AG09309 (cell line): ENCODE data around the gene SLC16A2.

ENCODE experiments used
- DNase-seq: peaks from one replicate; pipeline ENCODE4 v3.0.0-alpha.2; 2010; ENCODE audit warnings: low read depth
- H3K4me3 ChIP-seq: 2 replicates; pipeline ENCODE4 v1.5.1; 2011; ENCODE audit warnings: mild to moderate bottlenecking, low read depth, low read length, moderate library complexity; ENCODE audit not compliant: control insufficient read depth
- TF ChIP-seq, protein P1 (sequence below): IDR thresholded peaks from 2 replicates; pipeline ENCODE4 v1.5.1; 2011; ENCODE audit warnings: mild to moderate bottlenecking, low read depth, low read length, inconsistent platforms; ENCODE audit not compliant: insufficient read depth, control insufficient read depth; ENCODE audit errors: missing control alignments

SLC16A2 gene

DNA sequence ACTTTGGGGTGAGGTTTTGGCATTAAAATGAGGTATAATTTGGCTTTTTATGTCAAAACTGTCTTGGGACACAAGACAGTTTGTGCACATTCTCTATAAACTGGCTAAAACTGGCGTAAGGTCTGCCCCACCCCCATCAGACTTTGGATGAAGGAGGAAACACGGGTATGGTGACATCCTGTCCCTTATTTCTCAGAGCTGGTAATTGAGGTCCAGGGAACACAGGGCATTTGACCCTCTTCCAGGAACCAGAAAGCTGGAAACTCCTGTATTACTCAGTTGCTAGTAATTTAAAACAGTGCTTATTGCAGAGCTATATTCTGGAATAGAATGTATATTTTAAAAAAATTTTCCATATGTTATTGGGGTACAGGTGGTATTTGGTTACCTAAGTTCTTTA is 78.8 kb downstream of the SLC16A2 start:
- TF ChIP-seq, protein P1, sequence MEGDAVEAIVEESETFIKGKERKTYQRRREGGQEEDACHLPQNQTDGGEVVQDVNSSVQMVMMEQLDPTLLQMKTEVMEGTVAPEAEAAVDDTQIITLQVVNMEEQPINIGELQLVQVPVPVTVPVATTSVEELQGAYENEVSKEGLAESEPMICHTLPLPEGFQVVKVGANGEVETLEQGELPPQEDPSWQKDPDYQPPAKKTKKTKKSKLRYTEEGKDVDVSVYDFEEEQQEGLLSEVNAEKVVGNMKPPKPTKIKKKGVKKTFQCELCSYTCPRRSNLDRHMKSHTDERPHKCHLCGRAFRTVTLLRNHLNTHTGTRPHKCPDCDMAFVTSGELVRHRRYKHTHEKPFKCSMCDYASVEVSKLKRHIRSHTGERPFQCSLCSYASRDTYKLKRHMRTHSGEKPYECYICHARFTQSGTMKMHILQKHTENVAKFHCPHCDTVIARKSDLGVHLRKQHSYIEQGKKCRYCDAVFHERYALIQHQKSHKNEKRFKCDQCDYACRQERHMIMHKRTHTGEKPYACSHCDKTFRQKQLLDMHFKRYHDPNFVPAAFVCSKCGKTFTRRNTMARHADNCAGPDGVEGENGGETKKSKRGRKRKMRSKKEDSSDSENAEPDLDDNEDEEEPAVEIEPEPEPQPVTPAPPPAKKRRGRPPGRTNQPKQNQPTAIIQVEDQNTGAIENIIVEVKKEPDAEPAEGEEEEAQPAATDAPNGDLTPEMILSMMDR, result no peak
- H3K4me3 ChIP-seq, result no peak overlapping the region
- DNase-seq, result no peak

DNA sequence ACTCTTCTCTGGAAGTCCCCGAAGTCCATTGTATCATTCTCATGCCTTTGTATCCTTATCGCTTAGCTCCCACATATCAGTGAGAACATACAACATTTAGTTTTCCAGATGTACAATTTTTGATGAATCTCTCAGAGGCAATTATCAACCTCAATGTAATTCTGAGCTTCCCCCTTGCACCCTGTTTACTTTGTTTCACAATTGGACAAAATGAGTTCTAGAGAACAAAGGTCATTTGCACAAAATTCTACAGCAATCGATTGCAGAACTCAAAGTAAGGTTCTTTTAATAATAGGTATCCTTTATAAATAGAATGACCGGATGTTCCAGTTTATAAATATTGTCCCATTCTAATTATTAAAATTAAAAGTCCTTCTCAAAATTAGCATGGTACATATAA is 79.3 kb downstream of the SLC16A2 start:
- no peak for DNase-seq

DNA sequence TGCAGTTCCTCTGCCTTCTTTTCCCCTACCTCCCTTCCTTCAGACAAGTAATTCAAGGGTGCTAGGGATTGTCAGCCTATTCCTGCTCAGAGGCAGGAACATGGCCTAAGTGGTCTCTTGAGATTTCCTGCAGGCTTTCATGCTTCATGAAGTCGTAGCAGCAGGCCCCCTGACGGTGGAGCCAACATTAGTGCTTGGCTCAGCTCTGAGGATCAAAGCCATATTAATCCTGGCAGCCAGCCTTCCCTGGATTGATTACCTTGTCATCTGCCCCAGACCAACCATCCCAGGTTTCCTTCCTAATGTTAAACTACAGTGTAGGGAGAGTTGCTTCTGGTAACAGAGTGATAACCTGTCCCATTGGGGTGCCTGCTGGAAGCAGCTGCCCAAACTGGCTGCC is 84.1 kb downstream of the SLC16A2 start:
- TF ChIP-seq, protein P1, result no peak
- no peak overlapping the region for H3K4me3 ChIP-seq
- no peak for DNase-seq

More for the DNA sequence above, 79.3 kb downstream of the SLC16A2 start:
- H3K4me3 ChIP-seq, result no peak overlapping the region
- TF ChIP-seq, protein P1, result no peak

DNA sequence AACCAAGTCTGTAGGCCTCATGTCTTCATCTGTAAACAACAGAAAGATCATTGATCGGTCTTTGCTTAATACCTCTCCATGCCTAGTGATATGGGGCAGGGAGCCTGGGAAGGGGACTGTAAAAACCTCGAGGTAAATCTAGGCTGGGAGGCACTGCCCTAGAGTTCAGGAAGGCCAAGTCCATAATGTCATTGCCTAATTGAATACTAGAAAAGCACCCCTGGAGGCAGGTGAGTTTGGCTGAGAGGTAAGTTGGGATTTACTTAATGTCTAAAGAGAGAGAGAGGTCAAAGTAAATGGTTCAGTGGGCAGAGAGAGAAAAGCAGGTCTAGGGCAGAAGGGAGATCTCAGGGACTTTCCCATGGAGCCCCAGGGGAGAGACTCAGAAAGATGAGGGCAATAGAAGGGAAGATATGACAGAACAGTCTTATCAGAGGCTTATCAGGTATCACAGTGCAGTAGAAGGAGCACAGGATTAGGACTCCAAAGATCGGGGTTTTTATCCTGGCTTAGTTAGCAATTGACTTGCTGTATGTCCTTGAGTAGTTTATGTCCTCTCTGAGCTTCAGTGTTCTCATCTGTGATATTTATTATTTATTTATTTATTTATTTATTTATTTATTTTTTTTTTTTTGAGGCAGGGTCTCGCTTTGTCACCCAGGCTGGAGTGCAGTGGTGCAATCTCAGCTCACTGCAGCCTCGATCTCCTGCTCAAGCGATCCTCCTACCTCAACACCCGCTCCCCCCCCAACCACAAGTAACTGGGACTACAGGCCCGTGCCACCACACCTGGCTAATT is 85.2 kb downstream of the SLC16A2 start:
- DNase-seq, result no peak
- TF ChIP-seq, protein P1, result no peak
- no peak overlapping the region for H3K4me3 ChIP-seq

DNA sequence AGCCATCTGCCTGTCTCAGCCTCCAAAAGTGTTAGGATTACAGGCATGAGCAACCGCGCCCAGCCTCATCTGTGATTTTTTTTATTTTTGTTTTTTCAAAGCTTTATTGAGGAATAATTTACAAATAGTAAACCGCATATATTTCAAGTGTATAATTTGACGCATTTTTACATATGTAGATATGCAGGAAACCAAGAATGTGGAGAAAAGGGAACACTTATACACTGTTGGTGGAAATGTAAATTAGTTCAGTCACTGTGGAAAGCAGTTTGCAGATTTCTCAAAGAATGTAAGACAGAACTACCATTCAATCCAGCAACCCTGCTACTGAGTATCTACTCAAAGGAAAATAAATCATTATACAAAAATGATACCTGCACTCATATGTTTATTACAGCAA is 85.9 kb downstream of the SLC16A2 start:
- no peak for DNase-seq

DNA sequence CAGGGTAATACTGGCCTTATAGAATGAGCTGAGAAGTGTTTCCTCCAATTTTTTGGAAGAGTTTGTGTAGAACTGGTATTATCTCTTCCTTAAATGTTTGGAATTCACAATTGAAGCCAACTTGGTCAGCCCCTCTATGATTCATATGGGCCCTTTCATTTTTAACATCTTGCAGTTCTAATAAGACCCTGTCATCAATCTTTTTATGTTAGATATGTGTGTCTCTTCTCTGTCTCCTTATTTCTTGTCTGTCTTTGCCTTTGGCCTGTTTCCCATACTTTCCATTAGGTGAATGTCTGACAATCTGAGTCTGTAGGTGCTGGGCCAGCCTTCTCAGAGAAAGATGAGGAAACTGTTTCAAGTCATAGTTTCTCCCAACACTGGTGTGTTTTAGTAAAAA is 88.7 kb downstream of the SLC16A2 start:
- no peak overlapping the region for H3K4me3 ChIP-seq
- TF ChIP-seq, protein P1, result no peak
- no peak for DNase-seq

More for the DNA sequence above, 85.9 kb downstream of the SLC16A2 start:
- TF ChIP-seq, protein P1, result no peak
- H3K4me3 ChIP-seq, result no peak overlapping the region
